DMS114 treated with DMSO at 0.1 percent for 48 hours (cell line): ENCODE results near the gene TCF19.

Experiments used
- DNase-seq: peaks from one replicate; lab custom pipeline; 2025; ENCODE audit not compliant: unreplicated experiment; lab: John Stamatoyannopoulos, UW

TCF19 gene

DNA sequence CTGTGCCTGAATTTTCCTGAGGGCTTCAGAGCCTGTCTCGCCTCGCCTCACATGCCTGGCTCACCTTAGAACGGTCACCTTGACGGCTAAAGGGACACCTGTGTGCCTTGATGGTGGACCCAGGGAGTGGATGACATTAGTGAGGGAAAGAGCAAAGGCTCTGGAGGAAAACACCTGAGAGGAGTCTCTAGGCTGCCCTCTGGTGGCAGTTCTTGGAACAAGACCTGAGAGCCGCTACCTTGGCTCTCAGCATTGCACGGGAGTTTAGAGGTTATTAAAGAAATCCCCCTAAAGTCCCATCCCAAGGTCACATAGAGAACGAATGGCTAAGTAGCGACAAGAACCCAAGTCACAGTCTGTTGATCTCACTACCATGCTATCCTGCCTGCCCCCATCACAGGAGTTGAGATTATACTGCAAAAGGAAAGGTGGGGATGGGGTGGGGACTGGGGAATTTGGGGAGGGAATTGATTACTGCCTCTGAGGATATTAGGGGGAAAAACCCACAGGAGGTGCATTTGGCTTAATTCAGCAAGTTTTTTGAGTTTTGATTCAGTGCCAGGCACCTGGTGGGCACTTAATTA is 30.2 kb upstream of the TCF19 start:
- no peak for DNase-seq

GRCh38 chr6:31129130-31129529 is 29.3 kb upstream of the TCF19 start:
- no peak for DNase-seq

DNA sequence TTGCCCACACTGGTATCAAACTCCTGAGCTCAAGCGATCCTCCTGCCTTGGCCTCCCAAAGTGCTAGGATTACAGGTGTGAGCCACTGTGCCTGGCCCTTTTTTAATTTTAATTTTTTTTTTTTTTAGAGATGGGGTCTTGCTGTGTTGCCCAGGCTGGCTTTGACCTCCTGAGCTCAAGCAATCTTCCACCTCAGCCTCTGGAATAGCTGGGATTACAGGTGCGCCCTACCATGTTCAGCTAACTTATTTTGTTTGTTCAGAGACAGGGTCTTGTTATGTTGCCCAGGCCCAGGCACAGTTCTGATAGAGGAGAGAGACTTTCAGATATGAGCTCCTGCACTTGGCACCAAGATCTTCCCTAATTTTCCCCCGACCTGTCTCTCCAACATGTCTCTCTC is 27.6 kb upstream of the TCF19 start:
- DNase-seq = no peak

DNA sequence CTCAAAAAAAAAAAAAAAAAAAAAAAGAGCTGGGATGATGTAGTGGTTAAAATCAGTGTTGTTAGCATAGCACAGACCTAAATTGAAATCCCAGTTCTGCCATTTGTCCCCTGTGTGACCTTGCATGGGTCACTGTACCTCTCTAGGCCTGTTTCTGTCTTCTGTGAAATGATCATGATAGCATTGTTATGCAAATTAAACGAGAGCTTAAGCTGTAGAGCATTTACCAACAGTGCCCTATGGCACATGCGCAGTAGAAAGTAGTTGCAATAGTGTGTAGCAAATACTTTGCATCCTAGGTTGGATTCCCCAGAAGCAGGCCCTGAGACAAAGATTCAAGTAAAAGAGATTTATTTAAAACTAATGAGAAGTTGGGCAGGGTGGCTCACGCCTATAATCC is 26.8 kb upstream of the TCF19 start:
- DNase-seq = no peak

DNA sequence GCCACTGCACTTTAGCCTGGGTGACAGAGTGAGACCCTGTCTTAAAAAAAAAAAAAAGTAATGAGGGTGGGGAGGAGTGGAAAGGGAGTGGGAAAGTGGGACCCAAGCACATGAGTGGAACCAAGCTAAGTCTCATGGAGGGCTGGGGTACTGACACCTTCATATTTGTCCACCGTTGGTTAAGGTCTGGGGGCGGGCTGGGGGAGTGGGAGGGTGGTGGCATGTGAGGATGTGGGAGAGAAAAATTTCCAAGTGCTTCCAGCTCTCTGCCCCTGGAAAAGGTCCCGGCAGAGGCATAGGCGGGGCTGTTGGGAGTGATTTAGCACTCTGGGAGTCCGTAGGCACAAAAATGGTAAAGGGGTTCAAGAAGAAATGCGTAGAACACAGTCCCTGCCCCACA is 25.6 kb upstream of the TCF19 start:
- DNase-seq = no peak

DNA sequence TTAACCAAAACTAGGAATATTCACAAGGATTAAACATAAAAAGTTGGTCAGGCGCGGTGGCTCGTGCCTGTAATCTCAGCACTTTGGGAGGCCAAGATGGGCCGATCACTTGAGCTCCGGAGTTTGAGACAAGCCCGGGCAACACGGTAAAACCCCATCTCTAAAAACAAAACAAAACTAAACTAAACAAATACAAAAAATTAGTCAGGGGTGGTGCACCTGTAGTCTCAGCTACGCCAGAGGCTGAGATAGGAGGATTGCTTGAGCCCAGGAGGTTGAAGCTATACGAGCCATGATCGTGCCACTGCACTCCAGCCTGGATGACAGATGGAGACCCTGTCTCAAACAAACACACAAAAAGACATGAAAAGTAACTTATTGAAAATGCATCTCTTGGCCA is 22.7 kb upstream of the TCF19 start:
- no peak for DNase-seq

DNA sequence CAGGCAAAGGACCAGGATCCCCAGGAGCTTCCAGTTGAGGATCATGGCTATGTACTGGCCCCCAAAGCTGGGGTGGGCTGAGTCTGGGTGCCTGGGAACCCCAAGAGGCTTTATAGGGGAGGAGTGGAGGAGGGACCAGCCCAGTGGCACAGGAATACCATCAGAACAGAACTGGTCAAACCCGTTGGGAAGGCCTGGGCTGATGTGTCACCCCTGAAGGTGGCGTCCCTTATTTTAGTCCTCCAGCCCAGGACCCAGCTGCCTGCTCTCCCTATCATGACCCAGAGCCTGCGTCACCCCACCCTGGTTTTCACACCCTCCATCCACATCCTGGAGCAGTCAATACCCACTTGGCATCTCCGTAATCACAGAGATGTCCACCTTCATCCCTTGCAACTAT is 19.4 kb upstream of the TCF19 start, which contains the start of gene PSORS1C2:
Gene PSORS1C2 (minus strand): TSS at position 85 of the 400 bp plus-strand sequence. CDS start 40 bp downstream, at position 45.
- DNase-seq = no peak

GRCh38 chr6:31139599-31139998 is 18.8 kb upstream of the TCF19 start:
- no peak for DNase-seq

DNA sequence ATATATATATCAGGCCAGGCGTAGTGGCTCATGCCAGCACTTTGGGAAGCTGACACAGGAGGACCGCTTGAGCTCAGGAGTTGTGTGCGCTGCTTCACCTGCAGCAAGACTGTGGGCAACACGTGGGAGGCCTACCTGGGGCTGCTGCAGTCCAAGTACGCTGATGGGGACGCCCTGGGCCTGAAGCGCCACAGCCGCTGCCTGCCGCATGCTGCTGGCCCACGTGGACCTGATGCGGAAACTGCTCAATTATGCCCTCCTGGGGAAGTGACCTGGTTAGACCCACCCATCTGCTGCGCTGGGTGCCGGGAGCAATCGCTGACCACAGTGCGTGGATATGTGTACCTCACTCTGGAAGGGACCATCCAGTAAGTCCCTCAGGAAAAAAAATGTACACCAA is 17.7 kb upstream of the TCF19 start:
- no peak for DNase-seq

DNA sequence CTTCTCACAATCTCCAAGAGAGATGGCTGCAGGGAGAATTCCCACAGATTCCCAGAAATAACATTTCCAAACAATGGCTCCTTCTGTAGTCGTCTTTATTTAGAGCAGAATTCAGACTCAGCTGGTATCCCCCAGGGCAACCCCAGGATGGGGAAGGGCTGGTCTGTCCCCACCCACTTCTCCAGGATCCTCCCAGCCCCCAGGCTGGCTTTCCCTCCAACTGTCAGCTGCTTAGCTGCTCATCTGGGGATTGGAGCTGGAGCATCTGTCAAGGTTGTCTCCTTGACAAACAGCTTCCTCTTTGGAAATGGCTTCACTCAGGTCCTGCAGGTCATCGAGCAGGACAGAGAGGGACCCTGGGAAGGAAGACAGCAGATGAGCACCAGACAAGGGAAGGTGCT is 16.0 kb upstream of the TCF19 start:
- DNase-seq = no peak

- DNase-seq = no peak
Observed at GRCh38 chr6:31143148-31143547, 15.2 kb upstream of the TCF19 start.

- no peak for DNase-seq
Observed at GRCh38 chr6:31144296-31144969, 14.0 kb upstream of the TCF19 start.

DNA sequence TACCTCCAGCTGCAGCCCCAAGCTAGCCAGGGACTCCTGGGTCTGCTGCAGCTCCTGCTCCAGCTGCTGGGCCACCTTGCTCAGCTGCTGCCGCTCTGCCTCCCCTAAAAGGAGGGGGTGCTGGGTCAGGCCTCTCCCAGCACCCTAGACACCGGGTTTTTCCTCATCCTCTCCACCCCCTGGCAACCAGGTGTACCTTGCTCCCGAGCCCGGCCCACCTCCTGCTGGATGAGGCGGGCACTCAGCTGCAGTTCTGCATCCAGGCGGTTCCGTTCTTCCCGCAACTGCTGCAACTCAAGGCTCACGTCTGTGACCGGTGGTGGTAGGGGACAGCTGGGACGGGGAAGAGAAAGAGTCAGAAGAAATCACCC is 13.4 kb upstream of the TCF19 start:
- DNase-seq = no peak

- DNase-seq = no peak
Observed at GRCh38 chr6:31145386-31145785, 13.0 kb upstream of the TCF19 start.

DNA sequence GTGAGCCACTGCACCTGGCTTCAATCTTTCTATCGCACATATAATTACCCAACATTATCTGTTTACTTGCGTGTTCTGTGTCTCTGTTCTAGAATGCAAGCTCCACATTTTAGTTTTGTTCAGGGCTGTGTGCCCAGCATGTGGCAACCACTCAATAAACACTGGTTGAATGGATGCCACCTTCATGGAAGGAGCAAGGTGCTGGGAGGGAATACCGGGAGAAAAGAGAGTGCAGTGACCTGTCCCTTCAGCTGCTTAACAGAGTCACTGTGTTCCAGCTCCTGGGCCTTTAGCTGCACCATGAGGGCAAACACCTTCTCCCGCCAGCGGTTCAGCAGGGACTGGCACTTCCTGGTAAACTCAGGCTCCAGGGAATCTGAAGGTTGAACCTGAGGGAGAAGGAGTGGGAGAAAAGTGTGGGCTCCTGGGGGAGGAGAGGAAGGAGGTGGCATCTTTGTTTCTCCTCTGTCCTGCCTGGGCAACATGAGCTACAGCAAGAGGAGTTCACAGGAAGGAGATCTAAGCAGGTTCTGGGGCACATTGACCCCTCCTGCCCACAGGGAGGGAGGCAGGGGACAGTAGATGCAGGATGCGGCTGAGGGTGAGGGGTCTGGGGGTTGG is 8.5 kb upstream of the TCF19 start:
- DNase-seq = no peak

GRCh38 chr6:31152781-31153180 is 5.6 kb upstream of the TCF19 start:
- no peak for DNase-seq

GRCh38 chr6:31154436-31154835 is 4.0 kb upstream of the TCF19 start:
- DNase-seq = no peak

GRCh38 chr6:31156641-31157040 is 1.7 kb upstream of the TCF19 start:
- no peak for DNase-seq

DNA sequence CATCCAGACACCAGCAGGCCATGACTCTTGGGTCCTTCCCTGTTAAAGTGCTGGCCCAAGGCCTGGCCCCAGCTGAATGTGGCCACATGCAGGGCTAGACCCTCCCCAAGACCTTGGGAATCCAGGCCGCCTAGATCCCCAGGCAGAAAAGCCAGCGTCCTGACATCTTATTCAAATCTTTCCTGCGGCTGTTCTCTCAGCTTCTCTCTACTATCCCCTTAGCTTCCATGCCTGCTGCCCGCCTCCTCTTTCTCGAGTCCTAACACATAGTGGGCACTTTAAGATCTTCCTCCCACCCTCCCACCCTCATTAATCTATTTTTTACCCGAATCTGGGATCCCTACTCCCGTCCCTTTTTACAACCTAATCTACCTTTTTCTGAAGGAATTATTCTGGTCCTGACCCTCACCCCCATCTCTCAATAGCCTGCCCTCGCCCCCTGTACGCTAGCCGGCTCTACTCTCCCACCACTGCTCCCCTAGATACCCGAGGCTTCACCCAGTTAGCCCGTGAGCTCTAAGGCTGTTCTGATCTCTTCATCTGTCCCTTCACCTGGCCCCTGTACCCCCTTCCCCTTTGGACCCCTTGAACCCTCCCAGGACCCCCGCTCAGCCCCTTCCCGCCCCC is 763 bp upstream of the TCF19 start, which contains the start of gene CCHCR1:
Gene CCHCR1 (minus strand): TSS at position 290 of the 627 bp plus-strand sequence. CDS start 202 bp downstream, at position 88.
- no peak for DNase-seq

- no peak for DNase-seq
Observed at GRCh38 chr6:31158863-31159855, 770 bp downstream of the TCF19 start.
